GM21529 (cell line): ENCODE results near the gene UBE2I.
"Not testable (repeated sequence)": the region's sequence is repeated elsewhere in the genome, so short reads cannot be mapped to it uniquely, and the experiment has no call there.

ENCODE experiments used
- ATAC-seq: cut with Tn5 transposase; IDR thresholded peaks from one replicate; pipeline ENCODE4 v1.9.1; 2021; ENCODE audit not compliant: unreplicated experiment

UBE2I gene

DNA sequence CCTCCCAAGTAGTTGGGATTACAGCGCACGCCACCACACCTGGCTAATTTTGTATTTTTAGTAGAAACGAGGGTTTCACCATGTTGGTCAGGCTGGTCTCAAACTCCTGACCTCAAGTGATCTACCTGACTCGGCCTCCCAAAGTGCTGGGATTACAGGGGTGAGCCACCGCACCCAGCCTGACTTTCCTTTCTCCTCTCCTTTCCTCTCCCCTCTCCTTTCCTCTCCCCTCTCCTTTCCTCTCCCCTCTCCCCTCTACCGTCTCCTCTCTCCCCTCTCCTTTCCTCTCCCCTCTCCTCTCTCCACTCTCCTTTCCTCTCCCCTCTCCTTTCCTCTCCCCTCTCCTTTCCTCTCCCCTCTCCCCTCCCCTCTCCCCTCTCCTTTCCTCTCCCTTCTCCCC, 17.2 kb upstream of the UBE2I start:
- ATAC-seq: not testable (repeated sequence)

GRCh38 chr16:1292808-1293207, 16.6 kb upstream of the UBE2I start:
- not testable (repeated sequence) for ATAC-seq

- no peak for ATAC-seq
Measured at GRCh38 chr16:1293921-1294656, 15.3 kb upstream of the UBE2I start.

GRCh38 chr16:1295465-1295864, 14.0 kb upstream of the UBE2I start:
- ATAC-seq: no peak

- not testable (repeated sequence) for ATAC-seq
Measured at GRCh38 chr16:1296688-1297017, 12.8 kb upstream of the UBE2I start.

GRCh38 chr16:1297018-1297696, 12.3 kb upstream of the UBE2I start:
- ATAC-seq: no peak

- ATAC-seq: no peak
Measured at GRCh38 chr16:1298406-1298805, 11.0 kb upstream of the UBE2I start.

- no peak for ATAC-seq
Measured at GRCh38 chr16:1299012-1299867, 10.2 kb upstream of the UBE2I start.

DNA sequence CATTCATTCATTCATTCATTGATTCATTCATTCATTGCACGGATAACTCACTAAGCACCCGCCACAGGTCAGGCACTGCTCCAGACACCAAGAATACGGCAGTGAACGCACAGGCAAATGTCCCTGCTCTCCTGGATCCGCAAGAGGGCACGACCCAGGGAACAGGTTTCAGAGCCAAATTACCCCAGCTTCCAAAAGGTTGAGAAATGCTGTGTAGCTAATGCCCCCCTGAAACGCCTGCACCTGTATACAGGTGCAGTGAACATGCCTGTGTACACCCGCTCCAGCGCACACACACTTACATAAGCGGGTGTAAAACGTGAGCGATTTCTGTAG, 9.6 kb upstream of the UBE2I start:
- ATAC-seq: no peak

DNA sequence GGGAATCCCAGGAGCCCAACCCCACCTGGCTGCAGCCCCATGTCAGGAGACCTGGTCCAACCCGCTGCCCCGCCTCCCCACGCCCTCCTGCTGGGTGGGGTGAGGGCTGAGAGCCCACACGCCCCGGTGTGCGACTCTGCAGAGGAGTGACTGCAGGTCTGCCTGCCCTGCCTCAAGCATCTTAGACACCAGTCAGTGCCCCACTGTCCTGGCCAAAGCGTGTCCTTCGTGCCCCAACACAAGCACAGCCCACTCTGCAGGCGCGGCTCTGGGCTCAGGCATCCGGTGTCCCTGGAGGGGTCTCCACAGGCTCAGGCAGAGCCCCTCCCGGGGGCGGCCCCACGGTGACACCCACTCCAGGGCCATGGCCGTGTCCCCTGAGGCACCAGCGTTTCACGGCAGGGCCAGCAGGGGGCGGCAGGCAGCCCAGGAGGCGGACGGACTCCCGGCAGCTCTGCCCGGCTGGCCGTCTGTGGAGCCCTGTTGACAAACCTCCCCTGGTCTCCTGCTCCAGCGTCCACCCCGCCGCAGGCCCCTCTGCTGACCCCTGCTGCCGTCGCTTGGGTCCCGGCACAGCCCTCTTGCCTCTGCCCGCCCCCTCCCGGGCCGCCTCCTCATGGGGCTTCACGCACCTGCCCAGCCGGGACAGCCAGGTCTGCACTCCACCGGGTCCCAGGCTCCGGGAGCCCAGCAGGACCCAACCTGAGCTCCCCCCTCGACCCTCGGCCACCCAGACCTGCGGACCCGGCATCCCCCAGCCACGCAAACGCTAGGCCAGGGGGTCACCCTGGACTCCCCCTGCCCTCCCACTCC, 8.6 kb upstream of the UBE2I start:
- no peak for ATAC-seq

- no peak for ATAC-seq
Measured at GRCh38 chr16:1301562-1301961, 7.9 kb upstream of the UBE2I start.

DNA sequence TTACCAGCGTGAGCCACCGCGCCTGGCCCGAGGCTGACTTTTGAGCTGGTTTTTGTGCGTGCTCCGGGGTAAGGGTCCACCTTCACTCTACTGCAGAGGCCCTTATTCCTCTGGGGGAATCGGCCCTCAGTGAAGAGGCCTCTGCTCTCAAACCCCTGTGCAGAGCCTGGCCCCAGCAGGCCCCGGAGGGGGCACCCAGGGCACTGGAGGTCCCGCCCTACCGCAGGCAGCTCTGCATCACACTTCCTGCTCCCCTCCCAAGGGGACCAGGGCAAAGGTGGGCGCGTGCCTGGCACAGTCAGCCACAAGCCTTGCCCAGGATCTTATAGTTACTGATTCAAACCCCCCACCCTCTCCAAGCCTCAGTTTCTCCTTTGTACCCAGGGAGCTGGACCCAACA, 3.6 kb upstream of the UBE2I start:
- no peak for ATAC-seq

DNA sequence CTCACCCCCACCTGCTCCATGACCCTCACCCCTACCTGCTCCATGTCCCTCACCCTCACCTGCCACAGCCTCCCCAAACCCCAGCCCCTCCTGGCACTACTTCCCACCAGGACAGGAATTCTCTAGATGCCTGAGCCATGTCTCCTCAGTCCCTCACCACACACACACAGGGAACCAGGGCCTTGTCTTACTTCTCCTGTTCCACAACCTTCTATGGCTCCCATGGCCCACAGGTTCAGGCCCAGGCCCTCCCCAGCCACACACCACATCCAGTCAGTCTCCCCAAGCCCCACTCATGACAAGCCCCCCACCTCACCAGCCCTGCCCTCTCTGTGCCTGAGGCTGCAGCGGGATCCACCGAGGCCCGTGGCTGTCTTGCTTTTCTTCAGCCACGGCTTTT, 3.1 kb upstream of the UBE2I start:
- no peak for ATAC-seq

GRCh38 chr16:1308036-1308976, 1.1 kb upstream of the UBE2I start:
- no peak for ATAC-seq

DNA sequence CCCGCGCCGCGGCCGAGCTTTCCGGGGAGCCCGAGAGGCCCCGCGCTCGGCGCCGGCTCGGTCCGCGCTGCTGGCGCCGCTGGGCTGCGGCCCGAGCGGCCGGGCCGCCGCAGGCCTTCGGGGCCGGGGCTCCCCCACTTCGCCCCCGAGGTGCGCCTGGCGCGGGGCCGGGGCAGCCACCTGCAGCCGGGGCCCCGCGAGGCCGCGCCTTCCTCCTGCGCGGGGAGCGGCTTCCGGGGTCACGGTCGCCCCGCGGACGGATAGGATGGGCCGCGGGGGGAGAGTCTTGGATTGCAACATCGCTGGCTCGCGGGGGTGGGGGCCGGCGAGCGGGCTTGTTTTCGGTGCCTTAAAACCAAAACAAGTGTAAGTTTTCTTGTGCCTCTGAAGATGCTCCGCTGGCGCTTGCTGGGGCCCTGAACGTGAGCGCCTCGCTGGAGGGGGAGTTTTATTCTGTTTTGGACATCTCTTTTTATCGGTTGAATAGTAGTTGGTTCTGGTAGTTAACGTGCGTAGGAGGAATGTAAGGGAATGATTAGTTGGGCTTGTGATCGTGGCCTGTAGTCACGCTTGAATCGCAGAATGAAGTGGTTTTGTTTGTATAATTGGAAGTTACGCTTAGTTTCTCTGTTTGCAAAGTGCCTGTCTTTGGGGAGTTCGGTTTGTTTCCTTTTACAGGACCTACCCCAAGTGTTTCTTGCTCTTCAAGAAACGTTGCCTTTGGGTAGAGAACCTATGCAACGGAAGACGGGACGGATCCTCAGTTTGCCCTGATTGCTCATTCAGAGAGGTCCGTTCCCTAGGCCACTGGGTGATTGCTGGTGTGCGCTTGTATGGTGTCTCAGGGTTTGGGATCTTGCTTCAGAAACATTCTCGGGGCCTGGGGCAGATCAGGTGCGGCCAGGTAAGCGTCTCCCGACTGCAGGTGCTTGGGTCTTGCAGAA, 724 bp downstream of the UBE2I start:
- ATAC-seq: peak; percentile 6

DNA sequence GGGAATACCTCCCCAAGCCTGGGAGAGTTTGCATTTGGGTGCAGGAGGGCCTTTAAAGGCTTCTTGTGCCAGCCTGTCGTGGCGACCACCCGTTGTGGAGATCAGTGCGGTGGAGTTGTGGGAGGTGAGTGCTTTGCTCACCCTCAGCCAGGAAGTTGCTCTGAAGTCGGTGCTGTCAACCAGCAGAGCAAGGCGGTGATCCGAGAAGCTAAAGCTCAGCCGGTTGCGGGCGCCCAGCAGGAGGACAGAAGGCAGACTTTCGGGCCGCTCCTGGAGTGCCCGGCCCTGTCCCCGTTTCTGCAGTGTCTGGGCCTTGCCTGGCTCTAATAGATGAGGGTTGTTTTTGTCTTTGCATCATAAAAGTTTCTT, 1.4 kb downstream of the UBE2I start:
- no peak for ATAC-seq

GRCh38 chr16:1311212-1311737, 1.8 kb downstream of the UBE2I start:
- no peak for ATAC-seq

DNA sequence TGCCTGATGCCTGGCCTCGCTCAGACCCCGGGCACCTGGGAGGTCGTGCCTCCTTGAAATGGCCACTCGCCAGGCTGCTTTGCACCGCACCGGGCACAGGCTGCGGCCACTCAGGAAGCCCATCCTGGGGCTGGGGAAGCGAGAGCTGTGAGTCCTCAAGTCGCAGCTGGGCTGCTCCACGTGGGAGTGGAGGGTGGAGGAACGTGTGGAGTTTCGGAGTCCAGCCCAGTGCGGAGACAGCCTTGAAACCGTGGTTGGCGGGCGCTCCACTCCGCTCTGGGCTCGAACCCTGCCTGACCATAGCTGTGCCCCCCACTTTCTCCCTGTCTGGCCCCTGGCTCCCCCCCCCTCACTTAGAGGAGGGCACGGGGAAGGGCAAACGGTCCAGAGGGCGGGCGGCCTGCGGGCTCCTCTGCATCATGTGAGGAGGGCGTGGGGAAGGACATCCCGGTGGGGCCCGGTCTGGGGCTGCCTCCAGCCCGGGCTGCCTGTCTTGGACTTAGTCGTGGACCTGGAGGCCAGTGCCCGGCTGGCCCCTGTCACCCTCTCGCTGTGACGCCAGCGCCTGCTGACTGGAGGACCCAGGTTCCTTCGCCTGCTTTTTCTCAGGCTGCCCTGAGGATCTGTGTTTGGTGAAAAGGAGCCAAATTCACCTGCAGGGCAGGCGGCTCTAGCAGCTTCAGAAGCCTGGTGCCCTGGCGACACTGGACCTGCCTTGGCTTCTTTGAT, 2.5 kb downstream of the UBE2I start:
- no peak for ATAC-seq
